ENCODE data around the gene NTSR1. TPM values are rescaled to one million over a fixed set of nuclear protein-coding genes. Genes with fewer than 3 reads are reported as not detected.

NTSR1 gene
- polyA plus RNA-seq, 1 donor: 0.10 TPM

GRCh38 chr20:62741191-62741691, 32.6 kb downstream of the NTSR1 start:
- DNase-seq: no peak

GRCh38 chr20:62741701-62742491, 33.3 kb downstream of the NTSR1 start:
- DNase-seq: no peak

- no peak for DNase-seq
Measured at GRCh38 chr20:62742550-62742949, 33.9 kb downstream of the NTSR1 start.

GRCh38 chr20:62742979-62743776, 34.5 kb downstream of the NTSR1 start:
- no peak for DNase-seq

GRCh38 chr20:62743777-62744317, 35.2 kb downstream of the NTSR1 start:
- DNase-seq: no peak

- DNase-seq: no peak
Measured at GRCh38 chr20:62744741-62745191, 36.1 kb downstream of the NTSR1 start.

GRCh38 chr20:62745279-62745951, 36.8 kb downstream of the NTSR1 start:
- DNase-seq: no peak

- DNase-seq: no peak
Measured at GRCh38 chr20:62745952-62746288, 37.3 kb downstream of the NTSR1 start.

GRCh38 chr20:62748311-62748710, 39.7 kb downstream of the NTSR1 start:
- DNase-seq: no peak

- no peak for DNase-seq
Measured at GRCh38 chr20:62749851-62750445, 41.3 kb downstream of the NTSR1 start.

GRCh38 chr20:62751551-62752150, 43.0 kb downstream of the NTSR1 start:
- no peak for DNase-seq

- DNase-seq: no peak
Measured at GRCh38 chr20:62752181-62752670, 43.6 kb downstream of the NTSR1 start.

- no peak for DNase-seq
Measured at GRCh38 chr20:62752671-62753501, 44.2 kb downstream of the NTSR1 start.

- no peak for DNase-seq
Measured at GRCh38 chr20:62753626-62754025, 45.0 kb downstream of the NTSR1 start.

- no peak for DNase-seq
Measured at GRCh38 chr20:62754122-62754990, 45.7 kb downstream of the NTSR1 start.

- DNase-seq: no peak
Measured at GRCh38 chr20:62754991-62755356, 46.3 kb downstream of the NTSR1 start.

GRCh38 chr20:62755817-62756724, 47.4 kb downstream of the NTSR1 start:
- DNase-seq: no peak

- DNase-seq: no peak
Measured at GRCh38 chr20:62758226-62758912, 49.7 kb downstream of the NTSR1 start.
